GM21737 (cell line): ENCODE data around the gene CRTAC1.
"Not testable (repeated sequence)": the region's sequence is repeated elsewhere in the genome, so short reads cannot be mapped to it uniquely, and the experiment has no call there.

Experiments
- ATAC-seq: cut with Tn5 transposase; IDR thresholded peaks from one replicate; pipeline ENCODE4 v1.9.1; 2021; ENCODE audit warnings: mild to moderate bottlenecking, moderate library complexity; ENCODE audit not compliant: unreplicated experiment

Gene CRTAC1

GRCh38 chr10:97849103-97849686 lies 181.2 kb downstream of the CRTAC1 start:
- no peak for ATAC-seq

GRCh38 chr10:97844678-97845077 lies 185.7 kb downstream of the CRTAC1 start:
- no peak for ATAC-seq

GRCh38 chr10:97843972-97844371 lies 186.4 kb downstream of the CRTAC1 start:
- not testable (repeated sequence) for ATAC-seq

GRCh38 chr10:97843281-97843671 lies 187.1 kb downstream of the CRTAC1 start:
- ATAC-seq = no peak

GRCh38 chr10:97842656-97843280 lies 187.7 kb downstream of the CRTAC1 start:
- no peak for ATAC-seq

GRCh38 chr10:97842114-97842513 lies 188.3 kb downstream of the CRTAC1 start:
- not testable (repeated sequence) for ATAC-seq

- not testable (repeated sequence) for ATAC-seq
Measured at GRCh38 chr10:97841166-97841565, 189.3 kb downstream of the CRTAC1 start.

- no peak for ATAC-seq
Measured at GRCh38 chr10:97838091-97838490, 192.3 kb downstream of the CRTAC1 start.

- ATAC-seq = no peak
Measured at GRCh38 chr10:97836446-97836845, 194.0 kb downstream of the CRTAC1 start.

- ATAC-seq = no peak
Measured at GRCh38 chr10:97831259-97831658, 199.2 kb downstream of the CRTAC1 start.

- no peak for ATAC-seq
Measured at GRCh38 chr10:97830064-97830463, 200.4 kb downstream of the CRTAC1 start.

- ATAC-seq = no peak
Measured at GRCh38 chr10:97828721-97829120, 201.7 kb downstream of the CRTAC1 start.

- ATAC-seq = no peak
Measured at GRCh38 chr10:97827702-97828291, 202.6 kb downstream of the CRTAC1 start.

GRCh38 chr10:97826892-97827291 lies 203.5 kb downstream of the CRTAC1 start:
- no peak for ATAC-seq

- ATAC-seq = no peak
Measured at GRCh38 chr10:97825020-97825760, 205.2 kb downstream of the CRTAC1 start.

GRCh38 chr10:97823734-97824133 lies 206.7 kb downstream of the CRTAC1 start:
- no peak for ATAC-seq

- ATAC-seq = no peak
Measured at GRCh38 chr10:97822261-97822687, 208.1 kb downstream of the CRTAC1 start.

- ATAC-seq = no peak
Measured at GRCh38 chr10:97821308-97822038, 208.9 kb downstream of the CRTAC1 start.

GRCh38 chr10:97820096-97820704 lies 210.2 kb downstream of the CRTAC1 start:
- no peak for ATAC-seq

- no peak for ATAC-seq
Measured at GRCh38 chr10:97818572-97818971, 211.8 kb downstream of the CRTAC1 start.

GRCh38 chr10:97816609-97817008 lies 213.8 kb downstream of the CRTAC1 start:
- ATAC-seq = no peak
